B cell (primary cell): ENCODE measurements around the gene ZNF335. TPM values are rescaled to one million over a fixed set of nuclear protein-coding genes. Genes with fewer than 3 reads are reported as not detected.

ENCODE experiments used
- ATAC-seq: fragments of 200-7000 bp; cut with Tn5 transposase; one replicate; pipeline ENCODE4 v1.10.0; 2021; ENCODE audit warnings: low read depth, mild to moderate bottlenecking, moderate number of reproducible peaks, moderate library complexity
- CTCF ChIA-PET: fragments of 350-600 bp; sonication (Branson Sonifier 250); formaldehyde crosslinking; loops from one replicate; lab custom pipeline; 2021; ENCODE audit warnings: antibody characterized with exemption, inconsistent platforms; lab: Charles Lee
- POLR2A ChIA-PET: fragments of 350-600 bp; sonication (Branson Sonifier 250); formaldehyde crosslinking; loops from one replicate; lab custom pipeline; 2021; ENCODE audit warnings: antibody characterized with exemption; lab: Charles Lee
- DNase-seq: peaks from one replicate; pipeline ENCODE4 v3.0.0; 2013
- H2AFZ ChIP-seq: 2 replicates; pipeline ENCODE4 v1.6.1; 2012; ENCODE audit warnings: mild to moderate bottlenecking, low read depth, low read length; ENCODE audit not compliant: insufficient read depth, poor library complexity, severe bottlenecking
- H3K27ac ChIP-seq, 2 donors: 1 replicate in 1 of 2; 2 replicates in 1 of 2; pipeline ENCODE4 v1.5.1; 2012 to 2013; ENCODE audit warnings: low read length in 2 of 2, mild to moderate bottlenecking in 2 of 2, moderate library complexity in 1 of 2
- H3K27me3 ChIP-seq, 4 experiments: fragments of 200-600 bp in 1 of 4; sonication (generic) in 1 of 4; replicated peaks in 1 of 4; 1 replicate in 2 of 4; 2 replicates in 2 of 4; pipeline versions ENCODE4 v1.6.1 to v1.7.0; 2013 to 2016; ENCODE audit warnings: low read length in 3 of 4, mild to moderate bottlenecking in 2 of 4, mixed read lengths in 1 of 4, moderate library complexity in 1 of 4; ENCODE audit not compliant: insufficient read depth in 4 of 4, control insufficient read depth in 3 of 4; ENCODE audit errors: control extremely low read depth in 1 of 4
- H3K36me3 ChIP-seq, 2 experiments: replicated peaks in 1 of 2; 1 replicate in 1 of 2; 2 replicates in 1 of 2; pipeline versions ENCODE4 v1.6.1 to v1.7.1; 2013; ENCODE audit warnings: low read length in 1 of 2; ENCODE audit not compliant: insufficient read depth in 2 of 2, control insufficient read depth in 1 of 2; ENCODE audit errors: control extremely low read depth in 1 of 2, extremely low read depth in 1 of 2
- H3K4me1 ChIP-seq, 2 donors: fragments of 200-600 bp in 1 of 2; sonication (generic) in 1 of 2; 1 replicate in 1 of 2; 2 replicates in 1 of 2; pipeline versions ENCODE4 v1.5.1 to v1.6.1; 2013 to 2017; ENCODE audit warnings: low read length in 2 of 2; ENCODE audit not compliant: control insufficient read depth in 2 of 2, insufficient read depth in 2 of 2
- H3K4me2 ChIP-seq: replicated peaks from 2 replicates; pipeline ENCODE3; 2012; ENCODE audit warnings: mild to moderate bottlenecking, low read depth, low read length; ENCODE audit not compliant: poor library complexity, severe bottlenecking
- H3K4me3 ChIP-seq, 5 experiments: fragments of 200-600 bp in 1 of 5; sonication (generic) in 1 of 5; 1 replicate in 3 of 5; 2 replicates in 2 of 5; pipeline versions ENCODE4 v1.5.1 to v1.7.0; 2011 to 2016; ENCODE audit warnings: low read length in 4 of 5, mild to moderate bottlenecking in 4 of 5, low read depth in 2 of 5, control low read depth in 1 of 5, moderate library complexity in 1 of 5; ENCODE audit not compliant: insufficient read depth in 1 of 5; ENCODE audit errors: control extremely low read depth in 1 of 5, extremely low read depth in 1 of 5
- H3K79me2 ChIP-seq: fragments of 200-600 bp; sonication (generic); one replicate; pipeline ENCODE4 v1.6.0; 2016; ENCODE audit warnings: low read length; ENCODE audit not compliant: control insufficient read depth, insufficient read depth
- H3K9ac ChIP-seq: fragments of 200-600 bp; sonication (generic); 2 replicates; pipeline ENCODE4 v1.6.1; 2017; ENCODE audit warnings: mild to moderate bottlenecking, low read length, moderate library complexity
- H3K9me3 ChIP-seq, 3 donors: one replicate each; pipeline versions ENCODE4 v1.6.1 to v1.7.1; 2013; ENCODE audit warnings: low read length in 2 of 3; ENCODE audit not compliant: control insufficient read depth in 2 of 3, insufficient read depth in 1 of 3; ENCODE audit errors: control extremely low read depth in 1 of 3
- H4K20me1 ChIP-seq: 2 replicates; pipeline ENCODE4 v1.6.0; 2012; ENCODE audit warnings: mild to moderate bottlenecking, low read length; ENCODE audit not compliant: insufficient read depth, control insufficient read depth, poor library complexity, severe bottlenecking
- H3K27ac Mint-ChIP-seq: one replicate; pipeline ENCODE4 v1.8.0; 2021; ENCODE audit warnings: mixed read lengths
- H3K27me3 Mint-ChIP-seq: one replicate; pipeline ENCODE4 v1.8.0; 2021; ENCODE audit warnings: mixed read lengths
- H3K4me1 Mint-ChIP-seq: one replicate; pipeline ENCODE4 v1.8.0; 2021; ENCODE audit warnings: mixed read lengths
- H3K4me3 Mint-ChIP-seq: one replicate; pipeline ENCODE4 v1.8.0; 2021; ENCODE audit warnings: mixed read lengths
- H3K9me3 Mint-ChIP-seq: one replicate; pipeline ENCODE4 v1.8.0; 2022; ENCODE audit warnings: mixed read lengths; ENCODE audit not compliant: insufficient read depth
- EZH2 ChIP-seq: IDR thresholded peaks from 2 replicates; pipeline ENCODE4 v1.6.1; 2012; ENCODE audit warnings: borderline replicate concordance, low read depth, mild to moderate bottlenecking, moderate library complexity, low read length; ENCODE audit not compliant: insufficient read depth, poor library complexity, severe bottlenecking
- WGBS: methylation state at CpG from one replicate; pipeline ENCODE4 v1.1.5; 2013; ENCODE audit warnings: missing lambda C conversion rate; ENCODE audit not compliant: insufficient coverage; 5-methylcytosine and 5-hydroxymethylcytosine counted together
- intact Hi-C: fragments of 100-400 bp; cut with micrococcal nuclease; formaldehyde crosslinking; loops from one replicate; pipeline ENCODE4 v1.10.0; 2022
- polyA plus RNA-seq: library from polyadenylated mRNA; depleted of rRNA; stranded (reverse); fragments of >200 nt; gene quantifications from 2 replicates; pipeline ENCODE4 v1.2.3, GENCODE V29; 2012
- total RNA-seq, 2 donors: library from RNA; stranded (reverse); fragments of 120-200 nt in 1 of 2; gene quantifications; 1 replicate in 1 of 2; 2 replicates in 1 of 2; pipeline versions ENCODE4 v1.2.3 to v1.2.4, GENCODE V29; 2013 to 2022
- TF ChIP-seq, protein P1 (sequence below): fragments of 200-600 bp; IDR thresholded peaks from one replicate; pipeline ENCODE4 v1.8.0; 2022; ENCODE audit warnings: antibody characterized with exemption, mild to moderate bottlenecking

ZNF335 gene
- total and polyA plus RNA-seq, 2 donors (not counting 1 experiment from before 2014, with no cell fraction given), result 62.3 to 62.7 TPM

DNA sequence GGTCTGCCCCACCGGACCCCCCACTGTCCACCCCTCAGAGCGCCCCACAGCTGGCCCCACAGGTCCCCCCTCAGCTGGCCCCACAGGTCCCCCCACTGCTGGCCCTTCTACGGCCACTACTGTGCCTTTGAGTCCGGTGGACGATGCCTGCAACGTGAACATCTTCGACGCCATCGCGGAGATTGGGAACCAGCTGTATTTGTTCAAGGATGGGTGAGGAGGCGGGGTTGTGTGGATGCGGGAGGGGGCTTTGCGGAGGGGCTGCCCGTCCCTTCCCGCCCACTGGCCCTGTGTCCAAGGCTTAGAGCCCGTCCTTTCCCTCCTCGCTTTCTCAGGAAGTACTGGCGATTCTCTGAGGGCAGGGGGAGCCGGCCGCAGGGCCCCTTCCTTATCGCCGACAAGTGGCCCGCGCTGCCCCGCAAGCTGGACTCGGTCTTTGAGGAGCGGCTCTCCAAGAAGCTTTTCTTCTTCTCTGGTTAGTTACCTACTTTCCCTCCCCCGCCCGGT, 41.4 kb upstream of the ZNF335 start:
- CTCF ChIA-PET, result interaction anchor here (0.9 to 4.9 kb wide), 21 partner anchors 11 to 425 kb away, joined by 3 to 84 read pairs (median 6); partner anchors contain the start of genes ELMO2, PCIF1, SLC12A5 and ZNF335
- H3K27me3 ChIP-seq, result peaks cover 0 to 62% (median 31%) of the 10 kb centered on the region in 4 experiments
- H3K27ac ChIP-seq, result no peak overlapping the region
- peak overlapping the region; percentile 72 for H3K4me3 Mint-ChIP-seq
- TF ChIP-seq, protein P1, sequence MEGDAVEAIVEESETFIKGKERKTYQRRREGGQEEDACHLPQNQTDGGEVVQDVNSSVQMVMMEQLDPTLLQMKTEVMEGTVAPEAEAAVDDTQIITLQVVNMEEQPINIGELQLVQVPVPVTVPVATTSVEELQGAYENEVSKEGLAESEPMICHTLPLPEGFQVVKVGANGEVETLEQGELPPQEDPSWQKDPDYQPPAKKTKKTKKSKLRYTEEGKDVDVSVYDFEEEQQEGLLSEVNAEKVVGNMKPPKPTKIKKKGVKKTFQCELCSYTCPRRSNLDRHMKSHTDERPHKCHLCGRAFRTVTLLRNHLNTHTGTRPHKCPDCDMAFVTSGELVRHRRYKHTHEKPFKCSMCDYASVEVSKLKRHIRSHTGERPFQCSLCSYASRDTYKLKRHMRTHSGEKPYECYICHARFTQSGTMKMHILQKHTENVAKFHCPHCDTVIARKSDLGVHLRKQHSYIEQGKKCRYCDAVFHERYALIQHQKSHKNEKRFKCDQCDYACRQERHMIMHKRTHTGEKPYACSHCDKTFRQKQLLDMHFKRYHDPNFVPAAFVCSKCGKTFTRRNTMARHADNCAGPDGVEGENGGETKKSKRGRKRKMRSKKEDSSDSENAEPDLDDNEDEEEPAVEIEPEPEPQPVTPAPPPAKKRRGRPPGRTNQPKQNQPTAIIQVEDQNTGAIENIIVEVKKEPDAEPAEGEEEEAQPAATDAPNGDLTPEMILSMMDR, result no peak
- TF ChIP-seq EZH2, result no peak
- peak overlapping the region; percentile 41 for H3K9ac ChIP-seq
- no peaks in the 10 kb centered on the region for H4K20me1 ChIP-seq
- no peak for DNase-seq
- intact Hi-C loops, result loop anchor here (1.0 to 2.0 kb wide), 2 partner anchors 43 to 214 kb away; no protein-coding TSS in a partner anchor
- H3K9me3 Mint-ChIP-seq, result no peaks in the 10 kb centered on the region
- WGBS, result 12% methylated on average over 27 of the region's 29 CpGs
- no peaks in the 10 kb centered on the region for H3K79me2 ChIP-seq
- POLR2A ChIA-PET, result no interaction called here
- peaks cover 0 to 40% (median 0%) of the 10 kb centered on the region in 3 donors for H3K9me3 ChIP-seq
- no peaks in the 10 kb centered on the region for H3K36me3 ChIP-seq
- peaks cover 55% of the 10 kb centered on the region for H3K4me1 Mint-ChIP-seq
- peak overlapping the region; percentile 82 for H3K4me2 ChIP-seq
- peak overlapping the region in 4 of 5 experiments; percentile 19 to 47 (median 35) for H3K4me3 ChIP-seq
- peak overlapping the region; percentile 59 for H3K27ac Mint-ChIP-seq
- H2AFZ ChIP-seq, result peak overlapping the region; percentile 64
- no peak for ATAC-seq
- peaks cover 58% of the 10 kb centered on the region for H3K27me3 Mint-ChIP-seq
- H3K4me1 ChIP-seq, result peaks cover 54 to 55% of the 10 kb centered on the region in 2 donors

DNA sequence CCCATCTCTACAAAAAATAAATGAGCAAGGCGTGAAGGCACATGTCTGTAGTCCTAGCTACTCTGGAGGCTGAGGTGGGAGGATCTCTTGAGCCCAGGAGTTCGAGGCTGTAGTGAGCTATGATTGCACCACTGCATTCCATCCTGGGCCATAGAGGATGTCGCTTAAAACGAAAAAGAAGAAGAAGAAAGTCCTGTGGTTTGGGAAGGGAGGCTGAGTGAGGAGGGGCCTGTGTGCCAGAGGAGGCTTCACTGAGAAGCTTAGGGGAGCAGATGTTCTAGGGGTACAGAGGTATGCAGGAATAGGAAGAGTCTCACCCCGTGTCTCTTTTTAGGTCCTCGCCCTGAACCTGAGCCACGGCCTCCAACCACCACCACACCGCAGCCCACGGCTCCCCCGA, 40.9 kb upstream of the ZNF335 start:
- peaks cover 59 to 60% of the 10 kb centered on the region in 2 donors for H3K4me1 ChIP-seq
- TF ChIP-seq, protein P1, result no peak
- no peaks in the 10 kb centered on the region for H3K36me3 ChIP-seq
- ChIA-PET POLR2A (interaction anchor here (0.6 kb wide), 1 partner anchor 1333 kb away, joined by 3 read pairs; no protein-coding TSS in a partner anchor), CTCF (interaction anchor here (0.9 to 4.9 kb wide), 20 partner anchors 11 to 395 kb away, joined by 3 to 84 read pairs (median 6); partner anchors contain the start of genes ELMO2, PCIF1, SLC12A5 and ZNF335)
- intact Hi-C loops, result loop anchor here (1.0 to 2.0 kb wide), 2 partner anchors 42 to 214 kb away; no protein-coding TSS in a partner anchor
- peaks cover 0 to 62% (median 33%) of the 10 kb centered on the region in 4 experiments for H3K27me3 ChIP-seq
- H3K9ac ChIP-seq, result no peak overlapping the region
- H4K20me1 ChIP-seq, result no peaks in the 10 kb centered on the region
- H2AFZ ChIP-seq, result no peak overlapping the region
- H3K27ac ChIP-seq, result no peak overlapping the region
- H3K79me2 ChIP-seq, result no peaks in the 10 kb centered on the region
- H3K27me3 Mint-ChIP-seq, result peaks cover 63% of the 10 kb centered on the region
- peak overlapping the region; percentile 82 for H3K4me2 ChIP-seq
- H3K9me3 ChIP-seq, result peaks cover 0 to 40% (median 0%) of the 10 kb centered on the region in 3 donors
- peaks cover 59% of the 10 kb centered on the region for H3K4me1 Mint-ChIP-seq
- H3K4me3 ChIP-seq, result no peak overlapping the region
- DNase-seq (no peak), ATAC-seq (no peak)
- peak overlapping the region; percentile 64 for H3K4me3 Mint-ChIP-seq
- H3K27ac Mint-ChIP-seq, result peak overlapping the region; percentile 59
- 34% methylated on average over 6 of the region's 10 CpGs for WGBS
- H3K9me3 Mint-ChIP-seq, result no peaks in the 10 kb centered on the region
